ENCODE results near the gene KCNAB1. TPM values are rescaled to one million over a fixed set of nuclear protein-coding genes. Genes with fewer than 3 reads are reported as not detected.

The KCNAB1 gene
- total RNA-seq, 1 experiment from 2014 or later, result not detected

DNA sequence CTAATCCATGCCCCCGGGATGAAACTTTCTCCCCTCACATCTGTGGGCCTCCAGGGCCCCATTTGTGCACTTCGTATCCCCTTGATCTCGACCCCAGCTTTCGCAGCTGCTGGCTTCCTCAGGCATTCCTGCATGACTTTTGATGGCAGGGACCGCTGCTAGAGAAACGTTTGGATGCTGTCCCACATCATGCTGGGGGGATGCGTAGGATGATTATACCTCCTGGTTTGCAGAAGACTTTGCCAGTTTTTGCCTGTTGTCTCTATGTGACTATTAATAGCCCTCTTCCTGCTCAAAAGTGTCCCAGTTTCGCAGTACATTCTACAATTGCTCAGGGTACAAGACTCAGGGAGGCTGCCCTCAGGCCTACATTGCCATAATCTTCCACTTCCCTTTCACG lies 10.4 kb upstream of the KCNAB1 start:
- CTCF ChIA-PET, result no interaction called here
- no peaks in the 10 kb centered on the region for H3K27me3 ChIP-seq (replicated peaks; ENCODE audit: insufficient read depth, low read depth, low read length, poor library complexity)
- no peaks in the 10 kb centered on the region for H3K36me3 ChIP-seq (ENCODE audit: insufficient read depth, low read length, poor library complexity, severe bottlenecking)
- H3K27ac ChIP-seq (ENCODE audit: low read depth, low read length, poor library complexity, severe bottlenecking), result no peak overlapping the region
- POLR2A ChIA-PET (ENCODE audit: low non-redundant PET), result no interaction called here
- H3K9me3 ChIP-seq (ENCODE audit: low read depth, low read length, poor library complexity, severe bottlenecking), result no peaks in the 10 kb centered on the region
- no peak overlapping the region for H3K4me3 ChIP-seq (ENCODE audit: low read depth, low read length, poor library complexity, severe bottlenecking)
- DNase-seq (ENCODE audit: low spot score), result peak; percentile 31
- no TSS peak for BruUV-seq (replicated peaks)
- H3K4me1 ChIP-seq (ENCODE audit: insufficient read depth, low read length, poor library complexity, severe bottlenecking), result no peaks in the 10 kb centered on the region
- TF ChIP-seq CTCF (conservative IDR thresholded peaks at IDR 0.05; ENCODE audit: low read depth, low read length), result no peak
- no peak for TF ChIP-seq EZH2 (IDR thresholded peaks at IDR 0.05; ENCODE audit: borderline replicate concordance, low read depth, low read length, poor library complexity, severe bottlenecking)
- intact Hi-C loops (cut with micrococcal nuclease; ENCODE audit: unreplicated experiment), result no loop called here

DNA sequence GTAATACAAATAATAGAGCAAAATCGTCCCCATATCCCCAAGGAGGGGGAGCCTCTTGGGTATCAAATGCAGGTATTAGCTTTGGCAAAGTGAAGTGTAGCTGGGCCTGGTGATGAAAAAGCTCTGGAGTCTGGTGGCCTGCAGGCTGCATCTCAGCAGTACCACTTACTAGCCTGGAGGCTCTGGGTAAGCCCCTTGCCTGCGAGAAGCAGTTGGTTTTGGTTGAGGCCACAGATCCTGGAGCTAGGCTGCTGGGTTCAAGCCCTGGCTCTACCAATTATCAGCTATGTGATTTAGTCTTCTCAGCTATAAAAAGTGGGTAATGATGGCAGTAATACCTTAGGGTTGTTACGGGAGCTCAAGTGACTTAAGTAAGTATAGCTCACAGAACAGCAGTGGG lies 6.1 kb downstream of the KCNAB1 start:
- no peaks in the 10 kb centered on the region for H3K27me3 ChIP-seq (replicated peaks; ENCODE audit: insufficient read depth, low read depth, low read length, poor library complexity)
- no TSS peak for BruUV-seq (replicated peaks)
- intact Hi-C loops (cut with micrococcal nuclease; ENCODE audit: unreplicated experiment), result no loop called here
- no peak overlapping the region for H3K27ac ChIP-seq (ENCODE audit: low read depth, low read length, poor library complexity, severe bottlenecking)
- TF ChIP-seq EZH2 (IDR thresholded peaks at IDR 0.05; ENCODE audit: borderline replicate concordance, low read depth, low read length, poor library complexity, severe bottlenecking) (no peak), CTCF (conservative IDR thresholded peaks at IDR 0.05; ENCODE audit: low read depth, low read length) (no peak)
- CTCF ChIA-PET, result no interaction called here
- no peaks in the 10 kb centered on the region for H3K36me3 ChIP-seq (ENCODE audit: insufficient read depth, low read length, poor library complexity, severe bottlenecking)
- DNase-seq (ENCODE audit: low spot score), result no peak
- H3K4me1 ChIP-seq (ENCODE audit: insufficient read depth, low read length, poor library complexity, severe bottlenecking), result no peaks in the 10 kb centered on the region
- no peaks in the 10 kb centered on the region for H3K9me3 ChIP-seq (ENCODE audit: low read depth, low read length, poor library complexity, severe bottlenecking)
- H3K4me3 ChIP-seq (ENCODE audit: low read depth, low read length, poor library complexity, severe bottlenecking), result no peak overlapping the region
- POLR2A ChIA-PET (ENCODE audit: low non-redundant PET), result no interaction called here

DNA sequence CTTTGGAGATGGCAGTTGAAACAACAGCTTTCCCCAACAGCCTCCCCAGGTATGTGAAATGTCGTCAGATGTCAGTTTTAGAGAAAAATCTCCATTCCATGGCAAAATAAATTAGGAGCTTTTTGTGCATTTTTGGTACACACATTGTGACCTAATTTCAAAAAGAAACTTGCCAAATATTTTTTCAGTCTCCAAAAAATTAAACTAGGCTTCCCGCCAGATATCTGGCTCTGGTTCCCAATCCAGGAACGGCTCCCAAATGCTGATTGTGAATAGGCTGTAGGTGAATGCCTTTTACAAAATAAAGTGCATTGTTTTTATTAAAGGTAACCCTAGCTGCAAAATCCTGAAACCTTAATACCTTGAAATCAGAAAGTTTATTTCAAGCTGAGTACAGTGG lies 10.9 kb downstream of the KCNAB1 start:
- Histone ChIP-seq H3K36me3 (ENCODE audit: insufficient read depth, low read length, poor library complexity, severe bottlenecking) (no peaks in the 10 kb centered on the region), H3K27ac (ENCODE audit: low read depth, low read length, poor library complexity, severe bottlenecking) (no peak overlapping the region), H3K9me3 (ENCODE audit: low read depth, low read length, poor library complexity, severe bottlenecking) (no peaks in the 10 kb centered on the region), H3K27me3 (replicated peaks; ENCODE audit: insufficient read depth, low read depth, low read length, poor library complexity) (no peaks in the 10 kb centered on the region), H3K4me3 (ENCODE audit: low read depth, low read length, poor library complexity, severe bottlenecking) (no peak overlapping the region), H3K4me1 (ENCODE audit: insufficient read depth, low read length, poor library complexity, severe bottlenecking) (no peaks in the 10 kb centered on the region)
- intact Hi-C loops (cut with micrococcal nuclease; ENCODE audit: unreplicated experiment), result no loop called here
- DNase-seq (ENCODE audit: low spot score), result no peak
- ChIA-PET CTCF (no interaction called here), POLR2A (ENCODE audit: low non-redundant PET) (no interaction called here)
- BruUV-seq (replicated peaks), result no TSS peak
- TF ChIP-seq EZH2 (IDR thresholded peaks at IDR 0.05; ENCODE audit: borderline replicate concordance, low read depth, low read length, poor library complexity, severe bottlenecking) (no peak), CTCF (conservative IDR thresholded peaks at IDR 0.05; ENCODE audit: low read depth, low read length) (no peak)
